Stimulated activated CD8-positive, alpha-beta memory T cell treated with anti-CD3 and anti-CD28 coated beads, Interleukin-15, amount 100 ng/mL, for 48 hours (primary cell): ENCODE measurements around the gene SORCS2.

Experiments used
- DNase-seq, 2 donors: peaks; one replicate each; pipeline ENCODE4 v3.0.0-alpha.2; 2020; ENCODE audit warnings: low read depth in 2 of 2

Gene SORCS2

DNA sequence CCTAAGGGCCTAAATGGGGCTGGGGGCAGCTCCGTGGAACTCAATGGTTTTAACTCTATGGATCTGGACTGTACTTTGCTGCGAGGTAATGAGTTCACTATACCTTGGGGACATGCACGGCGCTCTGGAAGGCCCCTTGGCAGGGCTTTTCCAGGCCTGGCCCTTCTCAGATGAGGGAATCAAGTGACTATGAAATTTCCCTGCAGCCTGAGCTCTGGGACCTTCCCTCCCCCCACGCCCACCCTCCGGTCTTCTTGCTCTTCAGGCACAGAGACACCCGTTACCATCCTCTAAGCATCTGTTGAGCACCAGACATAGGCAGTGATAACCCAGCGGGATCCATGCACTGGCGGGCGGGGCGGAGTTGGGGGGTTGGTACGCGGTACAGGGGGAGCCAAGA, 133.2 kb downstream of the SORCS2 start:
- no peak for DNase-seq

DNA sequence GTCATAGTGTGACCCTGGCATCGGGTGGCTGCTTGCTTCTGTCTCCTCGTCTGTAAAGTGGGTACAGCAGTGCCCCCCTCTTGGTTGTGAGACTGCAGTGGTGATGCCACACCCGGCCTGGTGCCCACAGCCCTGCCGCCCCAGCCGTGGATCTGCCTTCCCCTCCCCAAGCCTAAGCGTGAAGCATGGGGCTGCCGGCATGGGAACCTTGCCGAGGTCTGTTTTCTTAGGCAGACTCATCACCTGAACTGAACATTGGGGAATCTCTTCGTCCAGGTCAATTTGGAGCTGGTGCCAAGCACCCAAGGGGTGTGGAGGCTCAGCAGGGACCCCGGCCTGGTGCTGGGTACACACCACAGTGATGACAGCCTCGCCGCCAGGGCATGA, 134.0 kb downstream of the SORCS2 start:
- no peak for DNase-seq

DNA sequence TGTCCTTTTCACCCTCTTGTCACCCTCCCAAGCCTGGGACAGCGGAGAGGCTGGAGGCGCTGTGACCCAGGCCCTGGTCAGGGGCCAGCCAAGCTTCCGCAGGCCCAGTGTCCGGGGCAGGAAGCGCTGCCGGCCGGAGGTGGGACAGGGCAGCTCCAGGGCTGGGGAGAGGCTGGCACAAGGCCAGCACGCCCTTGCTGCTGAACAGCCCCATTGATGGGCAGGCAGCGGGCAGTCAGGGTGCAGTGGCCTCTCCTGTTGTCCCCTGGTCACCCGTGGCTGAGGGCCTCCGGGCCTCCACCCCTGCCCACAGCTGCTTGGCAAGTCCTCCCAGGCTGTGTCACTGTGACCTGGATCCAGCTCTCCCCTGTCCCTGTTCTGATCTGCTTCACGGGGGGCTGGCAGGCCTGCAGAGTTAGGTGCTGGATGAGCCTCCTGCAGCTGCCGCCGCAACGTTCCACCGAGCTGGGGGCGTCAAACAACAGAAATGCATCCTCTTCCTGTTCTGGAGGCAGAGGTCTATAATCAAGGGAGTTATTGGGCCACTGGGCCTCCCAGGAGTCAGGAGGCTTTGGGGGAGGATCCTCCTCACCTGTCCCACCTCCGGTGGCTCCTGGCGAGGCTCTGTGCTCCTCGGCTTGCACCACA, 134.5 kb downstream of the SORCS2 start:
- no peak for DNase-seq

DNA sequence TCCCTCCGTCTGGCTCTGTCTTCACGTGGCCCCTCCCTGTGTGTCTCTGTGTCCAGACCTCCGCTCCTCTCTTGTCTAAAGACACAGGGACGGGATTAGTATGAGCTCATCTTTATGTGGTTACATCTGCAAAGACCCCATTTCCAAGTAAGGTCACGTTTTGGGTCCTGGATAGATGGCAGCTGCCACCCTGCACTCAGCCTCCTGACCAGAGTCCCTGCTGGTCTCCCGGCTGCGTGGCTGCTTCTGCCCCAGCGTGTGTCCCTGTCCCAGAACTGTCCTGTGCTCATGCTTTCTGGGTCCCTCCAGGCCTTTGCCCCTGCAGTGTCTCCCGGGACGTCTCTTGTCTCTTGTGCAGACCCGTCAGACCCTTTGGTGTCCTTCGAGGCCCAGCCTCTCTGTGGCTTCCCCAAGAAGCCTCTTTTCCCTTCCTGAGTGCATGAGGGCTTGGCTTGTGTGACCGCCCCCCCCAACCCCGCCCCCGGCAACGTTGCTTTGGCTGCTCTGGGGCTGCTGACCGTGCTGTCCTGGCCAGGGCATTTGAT, 135.1 kb downstream of the SORCS2 start:
- no peak for DNase-seq

DNA sequence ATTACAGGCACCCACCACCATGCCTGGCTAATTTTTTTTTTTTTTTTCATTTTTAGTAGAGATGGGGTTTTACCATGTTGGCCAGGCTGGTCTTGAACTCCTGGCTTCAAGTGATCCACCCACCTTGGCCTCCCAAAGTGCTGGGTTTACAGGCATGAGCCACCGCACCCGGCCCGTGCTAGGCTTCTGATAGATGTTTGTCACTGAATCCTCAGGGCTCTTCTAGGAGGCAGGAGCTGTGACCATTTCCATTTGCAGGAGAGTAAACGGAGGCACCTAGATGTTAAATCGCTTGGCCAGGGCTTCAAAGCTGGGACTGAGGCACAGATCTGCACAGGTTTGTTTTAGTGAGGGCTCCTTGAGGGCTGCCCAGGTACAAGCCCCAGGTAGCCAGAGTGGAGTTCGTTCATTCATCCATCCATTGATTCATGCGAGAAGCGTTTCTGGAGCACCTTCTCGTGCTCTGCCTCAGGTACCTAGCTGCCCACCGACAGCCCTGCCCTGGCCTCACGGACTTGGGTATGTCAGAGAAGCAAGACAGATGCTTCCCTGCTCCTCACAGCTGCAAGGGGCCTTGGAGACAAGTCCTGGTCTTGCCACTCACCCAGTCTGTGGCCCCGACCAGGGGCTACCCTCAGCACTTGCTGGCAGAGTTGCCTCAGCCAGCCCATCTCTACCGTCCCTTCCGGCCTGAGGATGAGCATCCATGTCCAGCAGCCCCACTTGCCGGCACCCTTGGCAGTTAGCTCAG, 136.0 kb downstream of the SORCS2 start:
- no peak for DNase-seq

DNA sequence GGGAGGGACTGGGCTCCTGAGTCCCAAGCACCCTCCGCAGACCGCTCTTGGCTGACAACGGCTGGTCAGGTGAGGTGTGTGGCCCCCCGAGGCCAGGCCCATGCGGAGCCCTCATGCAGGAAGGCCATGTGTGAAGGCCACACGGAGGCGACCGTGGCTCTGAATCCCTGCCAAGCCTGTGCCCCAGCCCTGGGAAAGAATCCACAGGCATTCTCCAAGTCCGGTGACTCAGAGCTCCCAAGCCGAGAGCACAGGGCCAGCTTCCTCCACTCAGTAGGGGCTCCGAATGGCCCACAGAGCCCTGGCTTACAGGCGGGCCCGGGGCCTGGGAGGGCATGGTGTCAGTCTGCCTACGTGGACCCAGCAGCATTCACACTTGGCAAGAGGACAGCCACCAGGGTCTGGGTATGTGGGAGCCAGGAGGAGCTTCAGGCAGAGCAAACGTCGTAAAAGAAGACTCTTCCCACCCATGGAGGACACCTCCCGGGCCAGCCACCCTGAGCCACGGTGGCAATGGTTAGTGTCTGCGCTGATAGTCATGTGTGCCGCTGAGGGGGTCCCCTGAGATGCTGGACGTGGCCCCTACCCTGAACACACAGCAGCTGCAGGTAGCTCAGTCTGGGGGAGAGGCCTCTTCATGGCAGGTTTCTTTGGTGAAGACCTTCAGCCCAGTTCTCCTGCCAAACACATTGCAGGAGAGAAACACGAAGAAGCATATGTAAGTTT, 136.7 kb downstream of the SORCS2 start:
- no peak for DNase-seq

DNA sequence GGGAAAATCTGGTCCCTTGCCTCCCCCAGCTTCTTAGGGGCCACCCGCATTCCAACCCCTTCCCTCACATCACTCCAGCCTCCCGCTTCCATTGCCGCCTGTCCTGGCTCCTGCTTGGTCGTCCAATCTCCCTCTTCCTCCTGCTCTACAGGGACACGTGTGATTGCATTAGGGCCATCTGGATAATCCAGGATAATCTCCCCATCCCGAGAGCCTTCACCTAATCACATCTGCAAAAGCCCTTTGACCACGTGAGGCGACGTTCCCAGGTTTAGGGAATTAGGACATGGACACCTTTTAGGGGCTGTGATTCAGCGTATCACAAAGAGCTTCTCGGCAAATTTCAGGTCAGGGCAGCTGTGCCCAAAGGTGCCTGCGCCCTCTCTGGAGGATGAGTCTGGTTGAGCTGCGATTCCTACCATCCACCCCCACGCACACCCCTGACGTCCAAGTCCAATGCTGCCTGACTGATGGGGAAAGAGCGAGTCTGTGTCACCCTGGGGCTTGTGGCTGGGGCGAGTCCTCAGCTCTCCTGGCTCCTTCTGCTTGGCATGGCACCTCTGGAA, 137.8 kb downstream of the SORCS2 start:
- no peak for DNase-seq

DNA sequence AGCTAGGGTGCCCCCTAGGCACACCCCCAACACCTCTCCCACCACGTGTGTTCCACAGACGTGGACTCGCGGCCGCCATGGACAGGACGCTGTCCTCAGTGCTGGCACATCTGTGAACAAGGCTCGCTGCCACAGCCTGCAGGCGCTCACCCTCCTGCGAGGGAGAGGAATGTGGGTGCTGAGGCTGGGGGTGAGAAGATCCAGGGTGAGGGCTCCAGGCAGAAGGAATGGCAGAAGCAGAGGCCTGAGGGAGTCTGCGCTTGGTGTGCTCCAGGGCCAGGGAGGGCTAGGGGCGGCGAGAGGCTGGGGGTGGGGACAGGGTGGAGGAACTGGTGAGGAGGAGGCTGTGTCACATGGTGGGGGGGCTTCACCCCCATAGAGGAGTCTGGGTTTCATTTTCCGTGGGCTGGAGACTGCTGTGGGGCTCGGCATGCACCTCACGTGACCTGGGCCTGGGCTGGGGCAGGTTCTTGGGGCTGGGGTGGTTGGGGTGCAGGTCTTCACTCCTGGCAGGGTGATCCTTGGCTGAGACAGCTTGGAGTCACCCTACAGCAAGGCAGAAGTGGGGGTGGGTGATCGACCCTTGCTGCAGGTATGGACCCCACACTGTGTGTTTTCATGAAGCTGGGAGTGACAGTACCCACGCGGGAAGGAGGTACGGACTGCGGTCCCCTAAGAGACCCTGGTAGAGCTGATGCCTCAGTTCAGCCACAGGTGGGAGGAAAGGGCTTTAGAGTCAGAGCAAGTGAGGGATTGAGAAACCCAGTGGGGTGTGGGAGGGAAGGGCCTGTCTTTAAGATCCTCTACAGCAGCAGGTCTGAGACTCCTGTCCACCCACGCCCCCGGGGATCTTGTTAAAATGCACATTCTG, 138.7 kb downstream of the SORCS2 start:
- no peak for DNase-seq

DNA sequence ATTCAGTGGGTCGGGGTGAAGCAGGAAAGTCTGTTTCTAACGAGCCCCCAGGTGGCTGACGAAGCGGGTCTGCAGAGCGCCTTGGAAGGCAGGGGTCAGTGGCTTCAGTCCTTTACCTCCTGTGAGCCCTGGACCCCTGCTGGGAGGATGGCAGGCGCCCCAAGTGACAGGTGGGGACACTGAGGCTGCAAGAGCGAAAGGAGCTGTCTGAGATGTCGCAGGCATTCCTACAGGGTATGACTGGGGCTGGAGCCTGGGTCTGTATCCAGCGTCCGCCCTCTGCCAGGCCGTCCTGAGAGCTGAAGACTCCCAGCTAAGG, 139.3 kb downstream of the SORCS2 start:
- DNase-seq: no peak

DNA sequence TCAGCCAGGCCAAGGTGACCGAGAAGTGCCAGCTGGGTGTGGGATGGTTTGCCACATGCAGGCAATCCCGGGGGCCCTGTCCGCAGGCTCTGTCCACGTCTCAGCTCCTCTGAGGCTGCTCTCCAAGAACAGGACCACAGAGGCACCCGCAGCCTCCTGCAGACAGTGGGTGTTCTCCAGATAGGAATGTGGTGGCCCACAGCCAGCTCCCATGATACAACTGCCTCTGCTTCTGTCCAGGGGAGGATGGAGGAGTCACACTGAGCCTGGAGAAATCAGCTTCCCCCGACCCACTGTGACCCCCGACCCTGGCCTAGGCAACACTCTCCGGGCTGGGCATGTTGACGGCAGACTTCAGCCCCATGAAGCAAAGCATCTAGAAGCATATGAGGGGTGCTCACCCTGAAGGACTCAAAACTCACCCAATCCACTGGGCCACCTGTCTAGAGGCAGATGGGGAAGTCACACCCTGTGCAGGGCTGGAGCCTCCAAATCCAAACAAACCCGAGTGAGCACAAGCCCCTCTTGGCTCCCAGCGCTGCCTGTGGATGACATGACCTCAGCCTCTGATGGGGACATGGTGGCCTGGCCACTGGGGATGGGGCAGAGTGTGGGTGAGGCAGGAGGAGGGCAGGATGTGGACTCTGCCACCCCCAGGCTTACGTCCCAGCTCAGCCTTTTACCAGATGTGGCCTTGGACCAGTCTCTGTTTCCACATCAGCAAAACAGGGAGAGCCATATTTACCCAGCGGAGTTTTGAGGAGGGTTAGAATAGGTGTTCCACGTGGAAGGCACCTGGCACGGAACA, 140.1 kb downstream of the SORCS2 start:
- DNase-seq: no peak

DNA sequence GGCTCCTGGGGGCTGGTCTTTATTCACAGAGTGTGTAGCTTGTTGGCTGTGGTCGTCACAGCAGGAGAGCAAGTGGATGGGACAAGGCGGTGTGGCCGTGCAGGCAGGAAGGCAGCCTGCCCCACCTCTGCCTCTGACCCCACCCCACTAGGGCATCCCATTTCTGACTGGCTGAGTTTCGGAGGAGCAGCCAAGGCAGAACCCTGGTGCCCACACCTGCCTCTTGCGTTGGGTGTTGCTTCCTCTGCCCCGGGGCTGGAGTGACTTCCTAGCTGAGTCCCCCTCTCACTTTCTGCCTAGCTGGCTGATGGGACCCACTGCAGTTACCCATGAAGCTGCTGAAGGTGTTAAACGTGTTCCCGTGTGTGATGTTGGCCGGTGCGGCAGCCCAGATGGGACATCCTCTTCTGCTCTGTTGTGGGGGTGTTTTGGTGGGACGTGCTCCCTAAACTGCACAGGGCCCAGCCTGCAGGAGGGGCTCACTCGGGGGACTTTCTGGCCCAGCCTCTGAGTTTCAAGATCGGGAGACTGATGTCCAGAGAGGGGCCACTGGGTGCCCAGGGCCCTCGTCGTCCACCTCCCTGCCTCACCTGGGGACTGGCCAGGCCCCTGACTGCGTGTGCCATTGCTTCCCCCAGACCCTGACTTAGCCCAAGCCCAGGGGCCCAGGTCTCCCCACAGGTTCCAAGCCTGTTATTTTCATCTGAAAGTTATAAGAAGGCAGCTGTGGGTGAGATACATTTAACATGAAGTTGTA, 140.9 kb downstream of the SORCS2 start:
- no peak for DNase-seq

DNA sequence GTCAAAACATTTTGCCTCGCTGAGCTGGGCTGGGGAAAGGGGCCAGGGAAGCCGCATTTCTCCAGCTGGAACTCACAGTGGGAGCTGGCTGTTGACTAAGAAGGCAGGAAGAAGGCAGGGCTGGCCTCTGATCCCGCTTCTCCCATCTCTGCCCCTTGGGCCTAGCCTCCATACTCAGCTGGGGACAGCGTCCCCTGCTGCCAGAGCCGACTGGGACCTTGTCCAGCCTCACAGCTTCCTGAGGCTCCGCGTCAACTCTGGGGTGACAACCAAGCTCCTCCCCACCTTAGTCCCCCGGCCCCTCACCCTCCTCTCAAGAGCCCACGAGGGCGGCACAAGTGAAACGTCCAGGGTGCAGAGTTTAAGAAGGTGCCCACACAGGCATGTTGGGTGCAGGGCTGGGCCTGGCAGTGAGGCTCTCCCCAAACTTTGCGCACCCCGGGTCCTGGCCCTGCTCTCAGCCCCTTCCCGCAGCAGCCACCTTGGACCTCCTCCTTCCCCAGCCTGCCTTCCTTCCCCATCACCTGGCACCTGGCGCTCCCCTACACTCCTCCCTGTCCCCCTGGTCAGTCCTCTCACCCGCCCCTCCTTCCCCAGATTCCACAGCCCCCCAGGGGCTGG, 141.6 kb downstream of the SORCS2 start:
- no peak for DNase-seq

DNA sequence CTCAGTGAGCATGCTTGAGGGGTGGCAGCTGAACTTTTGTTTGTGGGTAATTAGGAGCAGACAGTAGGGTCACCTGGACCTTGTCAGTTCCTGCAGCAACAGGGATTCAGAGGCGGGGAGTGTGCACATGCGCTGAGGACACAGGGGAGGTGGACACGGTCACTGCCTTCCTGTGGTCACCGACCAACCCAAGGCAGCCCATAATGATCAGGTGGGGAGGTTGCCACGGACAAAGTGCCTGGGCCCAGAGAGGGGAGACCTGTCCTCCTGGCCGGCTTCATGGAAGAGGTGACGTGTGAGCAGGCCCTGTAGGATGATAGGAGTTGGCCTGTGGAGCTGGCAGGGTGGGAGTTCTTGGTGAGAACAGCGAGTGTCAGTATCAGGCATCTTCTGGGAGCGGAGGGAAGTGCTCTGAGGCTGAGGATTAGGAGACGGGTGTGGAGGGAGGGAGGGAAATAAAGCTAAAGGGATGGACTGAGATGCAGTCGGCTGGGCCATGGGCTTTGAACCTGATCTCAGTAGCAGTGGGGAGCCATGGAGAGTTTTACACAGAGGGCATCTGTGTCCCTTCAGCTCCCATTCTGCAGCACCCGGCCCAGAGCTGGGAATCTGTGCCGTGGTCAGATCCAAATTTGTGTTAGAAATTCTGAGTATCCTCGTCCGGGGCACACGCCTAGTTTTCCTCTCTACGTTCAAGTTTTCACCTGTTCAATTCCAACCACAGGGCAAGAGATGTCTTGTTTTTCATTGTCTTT, 142.4 kb downstream of the SORCS2 start:
- no peak for DNase-seq

DNA sequence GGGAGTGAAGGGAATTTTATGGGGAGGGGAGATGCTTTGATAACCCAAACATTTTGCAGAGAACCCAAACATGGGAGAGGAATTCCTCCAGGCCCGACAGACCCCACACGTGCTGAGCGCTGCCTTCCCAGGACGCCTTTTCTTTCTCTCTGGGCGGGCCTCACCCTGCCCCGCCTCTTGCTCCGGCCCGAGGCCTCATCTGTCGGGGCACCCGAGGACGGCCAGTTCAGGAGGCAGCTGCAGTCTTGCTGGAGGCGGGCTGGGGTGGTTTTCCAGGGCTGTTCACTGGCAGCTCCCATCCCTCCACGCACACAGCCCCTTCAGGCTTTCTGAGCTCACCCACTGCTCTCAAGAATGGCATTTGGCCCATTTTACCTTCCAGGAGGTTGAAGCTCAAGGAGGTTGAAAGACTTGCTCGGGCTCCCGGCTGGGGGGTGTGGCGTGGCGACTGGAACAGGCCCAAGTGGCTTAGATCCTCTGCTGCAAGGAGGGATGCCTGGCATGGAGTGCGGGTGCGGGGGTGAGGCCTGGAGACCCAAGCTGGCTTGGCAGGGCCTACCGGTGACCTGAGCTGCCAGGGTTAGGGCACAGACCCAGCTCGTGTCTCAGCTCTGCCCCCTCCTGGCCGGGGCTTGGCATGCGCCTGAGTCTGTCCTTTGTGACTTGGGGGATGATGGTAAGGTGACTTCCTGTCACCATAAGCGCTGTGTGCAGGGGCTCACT, 143.2 kb downstream of the SORCS2 start:
- DNase-seq: peak; percentile 34 to 51

DNA sequence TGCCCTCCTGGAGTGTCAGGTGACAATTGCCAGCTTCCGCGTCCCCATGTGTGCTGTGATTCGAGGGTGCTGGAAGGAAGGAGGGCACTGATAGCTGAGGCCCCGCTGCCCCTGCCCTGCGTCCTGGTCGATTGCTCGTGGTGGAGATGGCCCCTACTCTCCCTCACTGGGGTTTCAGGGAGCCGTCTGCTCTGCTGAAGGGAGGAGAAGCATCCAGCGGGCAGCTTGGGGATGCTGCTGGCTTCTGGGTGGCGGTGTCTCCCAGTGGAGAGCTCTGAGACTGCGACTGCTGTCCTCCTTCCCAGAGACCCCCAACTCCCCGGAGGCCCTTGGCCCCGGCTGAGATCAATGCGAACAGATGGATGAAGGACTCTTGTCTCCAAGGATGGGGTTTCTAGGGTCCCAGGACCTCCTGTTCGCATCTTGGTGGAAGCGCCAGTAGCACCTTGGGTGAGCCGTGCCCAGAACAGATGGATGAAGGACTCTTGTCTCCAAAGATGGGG, 143.8 kb downstream of the SORCS2 start:
- no peak for DNase-seq

DNA sequence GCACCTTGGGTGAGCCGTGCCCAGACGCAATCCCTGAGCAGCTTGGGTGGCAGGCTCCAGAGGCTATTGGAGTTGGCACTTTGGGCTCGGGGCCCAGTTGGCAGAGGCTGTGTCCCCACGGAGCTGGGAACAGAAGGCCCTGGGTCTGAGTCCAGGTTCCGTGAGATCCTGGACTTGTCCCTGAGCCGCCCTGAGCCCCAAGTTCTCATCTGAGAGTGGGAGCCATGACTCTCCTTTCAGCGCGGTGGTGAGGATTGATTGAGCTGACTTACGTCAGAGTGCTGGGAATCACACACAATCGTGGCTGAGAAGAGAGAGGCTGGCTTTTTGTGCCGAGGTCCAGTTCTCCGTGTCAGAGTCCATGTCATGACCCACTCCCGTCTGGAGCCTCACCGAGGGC, 144.4 kb downstream of the SORCS2 start:
- no peak for DNase-seq

DNA sequence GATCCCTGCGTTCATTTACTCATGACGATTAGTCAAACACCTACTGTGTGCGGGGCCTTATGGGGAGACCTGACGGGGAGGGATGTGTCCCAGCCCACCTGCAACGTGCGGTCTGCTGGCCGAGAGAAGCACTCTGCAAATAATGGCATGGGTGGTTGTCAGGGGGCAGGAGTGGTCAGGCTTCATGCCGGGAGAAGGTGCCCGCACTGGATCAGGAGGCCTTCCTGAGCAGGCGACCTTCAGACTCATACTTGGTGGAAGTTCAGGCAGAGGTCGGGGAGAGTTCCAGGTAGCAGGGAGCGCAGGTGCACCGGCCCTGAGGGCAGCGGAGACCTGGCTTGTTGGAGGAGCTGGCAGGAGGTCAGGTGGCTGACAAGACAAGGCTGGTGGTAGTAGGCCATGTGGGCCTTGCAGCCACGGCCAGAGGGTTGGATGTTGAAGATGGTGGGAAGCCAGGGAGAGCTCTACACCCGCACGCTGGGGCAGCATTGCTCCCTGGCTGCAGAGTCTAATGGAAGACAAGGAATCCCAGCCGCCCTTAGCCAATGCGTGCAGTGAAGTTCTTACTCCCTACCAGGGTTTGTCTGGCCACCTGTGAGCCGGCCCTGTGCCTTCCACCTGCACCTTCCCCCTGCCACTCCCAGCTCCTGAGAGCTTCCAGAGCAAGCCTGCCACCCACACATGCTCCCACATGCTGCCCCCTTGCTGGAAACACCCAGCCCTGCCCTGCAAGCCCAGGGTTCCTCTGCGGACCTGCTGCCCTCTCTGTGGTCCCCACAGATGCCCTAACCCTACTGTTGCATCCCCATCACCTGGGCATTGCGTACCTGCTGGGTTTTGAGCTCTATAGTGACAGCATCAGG, 145.1 kb downstream of the SORCS2 start:
- DNase-seq: no peak
